Breast epithelium (tissue), 4 donors: Measurements from ENCODE around the gene CR1. TPM values are rescaled to one million over a fixed set of nuclear protein-coding genes. Genes with fewer than 3 reads are reported as not detected.
"Not testable (repeated sequence)": the region's sequence is repeated elsewhere in the genome, so short reads cannot be mapped to it uniquely, and the experiment has no call there.

ENCODE experiments used
- DNase-seq, 2 donors: peaks; one replicate each; pipeline ENCODE4 v3.0.0-alpha.2; 2019; ENCODE audit warnings: low spot score in 2 of 2
- H3K27ac ChIP-seq, 2 donors: fragments of 200-600 bp; sonication (generic) in 1 of 2; one replicate each; pipeline ENCODE4 v1.5.1; 2016 to 2019; ENCODE audit warnings: mild to moderate bottlenecking in 1 of 2
- H3K27me3 ChIP-seq, 2 donors: fragments of 200-600 bp; sonication (generic) in 1 of 2; one replicate each; pipeline versions ENCODE4 v1.5.1 to v1.6.0; 2017 to 2019; ENCODE audit warnings: control low read depth in 1 of 2, mild to moderate bottlenecking in 1 of 2
- H3K36me3 ChIP-seq: fragments of 200-600 bp; one replicate; pipeline ENCODE4 v1.5.1; 2019
- H3K4me1 ChIP-seq, 2 donors: fragments of 200-600 bp; sonication (generic); one replicate each; pipeline ENCODE4 v1.5.1; 2016 to 2019; ENCODE audit warnings: control low read depth in 1 of 2
- H3K4me3 ChIP-seq, 3 donors: fragments of 200-600 bp; sonication (generic); 1 replicate in 2 of 3; 2 replicates in 1 of 3; pipeline ENCODE4 v1.5.1; 2016 to 2019; ENCODE audit warnings: mild to moderate bottlenecking in 3 of 3, moderate library complexity in 2 of 3
- H3K9me3 ChIP-seq, 2 donors: fragments of 200-600 bp; sonication (generic) in 1 of 2; one replicate each; pipeline ENCODE4 v1.5.1; 2016 to 2019; ENCODE audit warnings: control low read depth in 1 of 2
- CTCF ChIP-seq, 3 donors: fragments of 450-650 bp; IDR thresholded peaks; one replicate each; pipeline ENCODE4 v1.5.1; 2016 to 2017; ENCODE audit warnings: antibody characterized with exemption in 3 of 3, mild to moderate bottlenecking in 3 of 3, moderate library complexity in 3 of 3
- POLR2A ChIP-seq: fragments of 450-650 bp; IDR thresholded peaks from one replicate; pipeline ENCODE4 v1.6.1; 2016; ENCODE audit warnings: antibody characterized with exemption, mild to moderate bottlenecking, moderate library complexity
- POLR2AphosphoS5 ChIP-seq, 3 donors: sonication (generic); formaldehyde crosslinking; IDR thresholded peaks; one replicate each; pipeline ENCODE4 v1.6.1; 2017; ENCODE audit warnings: antibody characterized with exemption in 3 of 3
- intact Hi-C: fragments of 100-400 bp; cut with DNase I; formaldehyde crosslinking; loops from one replicate; pipeline ENCODE4 v1.15.1; 2023; ENCODE audit warnings: low total_unique reads
- total RNA-seq, 3 donors: library from RNA; depleted of rRNA; stranded (reverse); fragments of >200 nt; gene quantifications; one replicate each; pipeline ENCODE4 v1.1.0, GENCODE V29; 2016

The CR1 gene
- total RNA-seq, 3 donors from 2014 or later, result 2.0 to 14.7 (median 3.7) TPM

GRCh38 chr1:207518608-207519236 lies 22.8 kb downstream of the CR1 start:
- no peaks in the 10 kb centered on the region for H3K27me3 ChIP-seq
- no peak overlapping the region for H3K27ac ChIP-seq
- no peaks in the 10 kb centered on the region for H3K9me3 ChIP-seq
- intact Hi-C loops, result no loop called here
- DNase-seq, result no peak
- no peaks in the 10 kb centered on the region for H3K36me3 ChIP-seq
- H3K4me3 ChIP-seq, result no peak overlapping the region
- no peaks in the 10 kb centered on the region for H3K4me1 ChIP-seq
- TF ChIP-seq CTCF (IDR thresholded peaks at IDR 0.05), result no peak
- TF ChIP-seq POLR2AphosphoS5 (IDR thresholded peaks at IDR 0.05), result no peak
- no peak for TF ChIP-seq POLR2A

- no peak for TF ChIP-seq POLR2A
- TF ChIP-seq POLR2AphosphoS5 (IDR thresholded peaks at IDR 0.05), result no peak
- no peak for TF ChIP-seq CTCF (IDR thresholded peaks at IDR 0.05)
- intact Hi-C loops, result no loop called here
- no peak for DNase-seq
- Histone ChIP-seq H3K4me3 (no peak overlapping the region), H3K27me3 (no peaks in the 10 kb centered on the region), H3K9me3 (no peaks in the 10 kb centered on the region), H3K4me1 (no peaks in the 10 kb centered on the region), H3K36me3 (no peaks in the 10 kb centered on the region), H3K27ac (no peak overlapping the region)
Observed at GRCh38 chr1:207519505-207520399, 23.8 kb downstream of the CR1 start.

- H3K4me3 ChIP-seq, H3K27me3 ChIP-seq, DNase-seq, H3K27ac ChIP-seq, H3K4me1 ChIP-seq, H3K9me3 ChIP-seq, intact Hi-C loops, H3K36me3 ChIP-seq: not testable (repeated sequence)
Observed at GRCh38 chr1:207520400-207521345, 24.7 kb downstream of the CR1 start.

DNA sequence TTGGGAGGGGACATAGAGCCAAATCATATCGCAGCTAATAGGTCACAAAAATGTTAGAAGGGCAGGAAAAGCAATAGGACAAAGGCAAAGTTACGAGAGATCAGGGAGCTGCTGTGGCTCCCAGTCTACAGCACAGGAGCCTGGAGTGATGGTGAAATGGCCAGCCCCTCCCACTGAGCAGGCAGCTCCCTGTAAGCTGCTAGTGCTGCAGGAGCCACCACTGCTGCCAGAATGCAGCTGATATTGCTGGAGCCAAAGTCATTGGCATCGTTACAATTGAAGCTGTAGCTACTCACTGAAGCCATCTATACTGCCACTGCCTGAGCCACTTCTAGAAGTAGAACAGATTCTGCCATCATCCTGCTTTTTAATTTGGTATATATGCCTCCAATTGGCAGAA lies 29.3 kb downstream of the CR1 start:
- H3K9me3 ChIP-seq, H3K27ac ChIP-seq, DNase-seq, H3K27me3 ChIP-seq, H3K36me3 ChIP-seq, H3K4me1 ChIP-seq, H3K4me3 ChIP-seq, intact Hi-C loops: not testable (repeated sequence)

- H3K9me3 ChIP-seq, H3K27ac ChIP-seq, H3K4me1 ChIP-seq, H3K4me3 ChIP-seq, intact Hi-C loops, H3K27me3 ChIP-seq, H3K36me3 ChIP-seq, DNase-seq: not testable (repeated sequence)
Observed at GRCh38 chr1:207528401-207528800, 32.4 kb downstream of the CR1 start.

DNA sequence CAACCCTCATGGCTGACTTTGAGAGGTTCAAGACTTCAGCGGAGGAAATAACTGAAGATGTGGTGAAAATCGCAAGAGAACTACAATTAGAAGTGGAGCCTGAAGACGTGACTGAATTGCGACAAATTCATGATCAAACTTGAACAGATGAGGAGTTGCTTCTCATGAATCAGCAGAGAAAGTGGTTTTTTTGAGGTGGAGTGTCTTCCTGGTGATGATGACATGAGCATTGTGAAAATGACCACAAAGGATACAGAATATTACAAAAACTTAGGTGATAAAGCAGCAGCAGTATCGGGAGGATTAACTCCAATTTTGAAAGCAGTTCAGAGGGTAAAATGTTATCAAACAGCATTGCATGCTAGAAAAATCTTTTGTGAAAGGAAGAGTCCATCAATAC lies 40.3 kb downstream of the CR1 start:
- H3K27ac ChIP-seq, DNase-seq, H3K4me1 ChIP-seq, H3K4me3 ChIP-seq, H3K36me3 ChIP-seq, H3K27me3 ChIP-seq, intact Hi-C loops, H3K9me3 ChIP-seq: not testable (repeated sequence)

DNA sequence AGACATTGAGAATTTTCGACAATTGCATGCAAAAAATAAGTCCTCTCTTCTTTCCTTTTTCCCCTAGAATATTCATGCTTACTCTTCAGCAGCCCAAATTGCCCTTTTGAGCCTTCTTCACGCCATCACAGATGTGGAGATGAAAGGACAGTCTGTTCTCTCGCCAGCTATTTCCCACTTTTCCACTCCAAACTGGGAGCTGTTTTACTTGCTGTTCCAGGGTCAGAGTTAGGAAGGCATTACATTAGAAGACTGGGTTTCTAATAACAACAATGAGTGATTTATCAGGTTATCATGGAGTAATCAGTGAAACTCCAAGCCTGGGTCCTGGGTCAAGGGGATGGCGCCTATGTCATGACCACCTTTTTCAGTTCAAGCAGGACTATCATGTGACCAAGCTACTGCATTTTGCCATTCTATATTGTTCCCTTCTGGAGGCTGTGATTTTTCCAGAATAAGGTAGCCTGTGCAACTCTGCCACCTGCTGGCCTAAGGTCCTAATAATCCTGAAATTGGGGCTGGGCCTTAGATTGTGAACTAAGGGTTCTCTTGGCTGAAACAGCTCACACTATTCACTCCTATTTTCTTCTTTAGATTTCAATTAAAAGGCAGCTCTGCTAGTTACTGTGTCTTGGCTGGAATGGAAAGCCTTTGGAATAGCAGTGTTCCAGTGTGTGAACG lies 50.9 kb downstream of the CR1 start:
- H3K36me3 ChIP-seq, H3K9me3 ChIP-seq, H3K4me1 ChIP-seq, DNase-seq, intact Hi-C loops, H3K27me3 ChIP-seq, H3K27ac ChIP-seq, H3K4me3 ChIP-seq: not testable (repeated sequence)

DNA sequence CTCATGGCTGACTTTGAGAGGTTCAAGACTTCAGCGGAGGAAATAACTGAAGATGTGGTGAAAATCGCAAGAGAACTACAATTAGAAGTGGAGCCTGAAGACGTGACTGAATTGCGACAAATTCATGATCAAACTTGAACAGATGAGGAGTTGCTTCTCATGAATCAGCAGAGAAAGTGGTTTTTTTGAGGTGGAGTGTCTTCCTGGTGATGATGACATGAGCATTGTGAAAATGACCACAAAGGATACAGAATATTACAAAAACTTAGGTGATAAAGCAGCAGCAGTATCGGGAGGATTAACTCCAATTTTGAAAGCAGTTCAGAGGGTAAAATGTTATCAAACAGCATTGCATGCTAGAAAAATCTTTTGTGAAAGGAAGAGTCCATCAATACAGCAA lies 58.9 kb downstream of the CR1 start:
- intact Hi-C loops, H3K4me1 ChIP-seq, H3K4me3 ChIP-seq, H3K36me3 ChIP-seq, H3K9me3 ChIP-seq, DNase-seq, H3K27ac ChIP-seq, H3K27me3 ChIP-seq: not testable (repeated sequence)
